OCI-LY3 (cell line): Measurements from ENCODE around the gene NUP153.

ENCODE experiments used
- H2AFZ ChIP-seq: fragments of 200-600, 300-600 bp; shearing (Covaris generic); 2 replicates; pipeline ENCODE4 v1.6.0; 2014; ENCODE audit warnings: antibody characterized with exemption, low read depth, low read length
- H3K27ac ChIP-seq: fragments of 200-600, 300-600 bp; sonication (generic); 2 replicates; pipeline ENCODE4 v1.5.1; 2014; ENCODE audit warnings: mild to moderate bottlenecking, low read length, moderate library complexity, mixed read lengths
- H3K27me3 ChIP-seq: fragments of 200-600, 300-600 bp; sonication (generic); 2 replicates; pipeline ENCODE4 v1.6.1; 2014; ENCODE audit warnings: low read depth, low read length, mixed read lengths
- H3K36me3 ChIP-seq: fragments of 200-600, 300-600 bp; sonication (generic); replicated peaks from 2 replicates; pipeline ENCODE3; 2014; ENCODE audit warnings: low read depth, low read length, mixed read lengths
- H3K4me1 ChIP-seq: fragments of 300-600, 200-600 bp; sonication (generic); 2 replicates; pipeline ENCODE4 v1.6.1; 2014; ENCODE audit warnings: low read length, mixed read lengths
- H3K4me2 ChIP-seq: fragments of 200-600, 300-600 bp; sonication (generic); 2 replicates; pipeline ENCODE4 v1.6.1; 2014; ENCODE audit warnings: low read length, mixed read lengths
- H3K4me3 ChIP-seq: fragments of 300-600, 200-600 bp; sonication (generic); 2 replicates; pipeline ENCODE4 v1.5.1; 2014; ENCODE audit warnings: antibody characterized with exemption, mild to moderate bottlenecking, low read length, moderate library complexity
- H3K79me2 ChIP-seq: fragments of 300-600, 200-600 bp; shearing (Covaris generic); 2 replicates; pipeline ENCODE4 v1.6.1; 2014; ENCODE audit warnings: mild to moderate bottlenecking, low read length, mixed read lengths
- H3K9ac ChIP-seq: fragments of 300-600, 200-600 bp; shearing (Covaris generic); 2 replicates; pipeline ENCODE4 v1.6.0; 2014; ENCODE audit warnings: mild to moderate bottlenecking, low read length, moderate library complexity
- H3K9me3 ChIP-seq: fragments of 200-600, 300-600 bp; shearing (Covaris generic); 2 replicates; pipeline ENCODE4 v1.6.1; 2014; ENCODE audit warnings: low read length, mixed read lengths; ENCODE audit not compliant: insufficient read depth
- H4K20me1 ChIP-seq: fragments of 200-600, 300-600 bp; sonication (generic); 2 replicates; pipeline ENCODE4 v1.6.1; 2016; ENCODE audit warnings: low read length, mixed read lengths; ENCODE audit not compliant: insufficient read depth
- EZH2phosphoT487 ChIP-seq: fragments of 200-600 bp; shearing (Covaris generic); IDR thresholded peaks from 2 replicates; pipeline ENCODE4 v1.6.1; 2018; ENCODE audit warnings: antibody characterized with exemption, mixed run types, low read depth
- TF ChIP-seq, protein P1 (sequence below): fragments of 200-600, 300-600 bp; sonication (generic); IDR thresholded peaks from 2 replicates; pipeline ENCODE4 v1.5.1; 2014; ENCODE audit warnings: antibody characterized with exemption, low read length, low read depth

The NUP153 gene

GRCh38 chr6:17656644-17657043 is 50.1 kb downstream of the NUP153 start:
- no peaks in the 10 kb centered on the region; the same call in 1 of the 2 replicates for H4K20me1 ChIP-seq
- no peaks in the 10 kb centered on the region for H3K4me1 ChIP-seq
- TF ChIP-seq EZH2phosphoT487: no peak
- TF ChIP-seq, protein P1, sequence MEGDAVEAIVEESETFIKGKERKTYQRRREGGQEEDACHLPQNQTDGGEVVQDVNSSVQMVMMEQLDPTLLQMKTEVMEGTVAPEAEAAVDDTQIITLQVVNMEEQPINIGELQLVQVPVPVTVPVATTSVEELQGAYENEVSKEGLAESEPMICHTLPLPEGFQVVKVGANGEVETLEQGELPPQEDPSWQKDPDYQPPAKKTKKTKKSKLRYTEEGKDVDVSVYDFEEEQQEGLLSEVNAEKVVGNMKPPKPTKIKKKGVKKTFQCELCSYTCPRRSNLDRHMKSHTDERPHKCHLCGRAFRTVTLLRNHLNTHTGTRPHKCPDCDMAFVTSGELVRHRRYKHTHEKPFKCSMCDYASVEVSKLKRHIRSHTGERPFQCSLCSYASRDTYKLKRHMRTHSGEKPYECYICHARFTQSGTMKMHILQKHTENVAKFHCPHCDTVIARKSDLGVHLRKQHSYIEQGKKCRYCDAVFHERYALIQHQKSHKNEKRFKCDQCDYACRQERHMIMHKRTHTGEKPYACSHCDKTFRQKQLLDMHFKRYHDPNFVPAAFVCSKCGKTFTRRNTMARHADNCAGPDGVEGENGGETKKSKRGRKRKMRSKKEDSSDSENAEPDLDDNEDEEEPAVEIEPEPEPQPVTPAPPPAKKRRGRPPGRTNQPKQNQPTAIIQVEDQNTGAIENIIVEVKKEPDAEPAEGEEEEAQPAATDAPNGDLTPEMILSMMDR: no peak
- no peak overlapping the region for H2AFZ ChIP-seq
- peaks cover 22% of the 10 kb centered on the region for H3K36me3 ChIP-seq
- peaks cover 93% of the 10 kb centered on the region for H3K79me2 ChIP-seq
- no peak overlapping the region for H3K9ac ChIP-seq
- H3K4me3 ChIP-seq: no peak overlapping the region
- no peaks in the 10 kb centered on the region for H3K27me3 ChIP-seq
- H3K27ac ChIP-seq: no peak overlapping the region
- H3K4me2 ChIP-seq: no peak overlapping the region
- no peaks in the 10 kb centered on the region for H3K9me3 ChIP-seq

DNA sequence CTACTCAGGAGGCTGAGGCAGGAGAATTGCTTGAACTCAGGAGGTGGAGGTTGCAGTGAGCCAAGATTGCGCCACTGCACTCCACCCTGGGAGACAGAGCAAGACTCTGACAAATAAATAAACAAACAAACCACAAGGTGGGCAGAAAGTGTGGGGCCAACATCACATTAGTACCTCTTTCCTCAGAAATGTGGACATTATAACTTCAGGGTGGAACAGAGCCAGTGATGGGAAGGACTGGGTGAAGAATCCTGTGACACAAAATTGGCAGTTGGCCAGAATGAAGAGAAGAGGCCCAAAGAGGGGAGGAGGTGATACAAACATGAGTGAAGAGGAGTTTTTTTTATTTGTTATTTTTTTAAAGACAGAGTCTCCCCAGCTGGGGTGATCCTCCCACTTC is 50.6 kb downstream of the NUP153 start:
- no peak overlapping the region for H3K4me2 ChIP-seq
- peaks cover 91% of the 10 kb centered on the region for H3K79me2 ChIP-seq
- peaks cover 17% of the 10 kb centered on the region for H3K36me3 ChIP-seq
- no peaks in the 10 kb centered on the region for H3K4me1 ChIP-seq
- no peak for TF ChIP-seq EZH2phosphoT487
- TF ChIP-seq, protein P1: no peak
- H2AFZ ChIP-seq: no peak overlapping the region
- H3K27ac ChIP-seq: no peak overlapping the region
- H4K20me1 ChIP-seq: no peaks in the 10 kb centered on the region; the same call in 1 of the 2 replicates
- no peak overlapping the region for H3K4me3 ChIP-seq
- H3K9ac ChIP-seq: no peak overlapping the region
- no peaks in the 10 kb centered on the region for H3K27me3 ChIP-seq
- no peaks in the 10 kb centered on the region for H3K9me3 ChIP-seq

- TF ChIP-seq EZH2phosphoT487: no peak
- TF ChIP-seq, protein P1: no peak
- Histone ChIP-seq H3K9me3 (no peaks in the 10 kb centered on the region), H3K27me3 (no peaks in the 10 kb centered on the region), H3K36me3 (peaks cover 25% of the 10 kb centered on the region), H3K4me3 (no peak overlapping the region), H3K4me1 (peaks cover 14% of the 10 kb centered on the region), H2AFZ (no peak overlapping the region), H3K79me2 (peaks cover 85% of the 10 kb centered on the region), H4K20me1 (no peaks in the 10 kb centered on the region; the same call in 1 of the 2 replicates), H3K9ac (no peak overlapping the region), H3K4me2 (no peak overlapping the region), H3K27ac (no peak overlapping the region)
These were observed 53.4 kb downstream of the NUP153 start for GRCh38 chr6:17653198-17653882.

GRCh38 chr6:17650656-17651309 is 55.9 kb downstream of the NUP153 start:
- H4K20me1 ChIP-seq: no peaks in the 10 kb centered on the region
- peaks cover 14% of the 10 kb centered on the region for H3K4me1 ChIP-seq
- H3K9me3 ChIP-seq: no peaks in the 10 kb centered on the region
- no peak overlapping the region for H3K4me3 ChIP-seq
- no peaks in the 10 kb centered on the region for H3K27me3 ChIP-seq
- no peak overlapping the region for H3K9ac ChIP-seq
- no peak overlapping the region for H2AFZ ChIP-seq
- no peak overlapping the region for H3K4me2 ChIP-seq
- H3K36me3 ChIP-seq: peaks cover 28% of the 10 kb centered on the region
- no peak overlapping the region for H3K27ac ChIP-seq
- TF ChIP-seq EZH2phosphoT487: no peak
- TF ChIP-seq, protein P1: no peak
- H3K79me2 ChIP-seq: peaks cover 61% of the 10 kb centered on the region
